Activated B cell treated with CpG ODN at 0.5 μM for 24 hours (primary cell): ENCODE results near the gene GSTT2. TPM values are rescaled to one million over a fixed set of nuclear protein-coding genes. Genes with fewer than 3 reads are reported as not detected.
"Not testable (repeated sequence)": the region's sequence is repeated elsewhere in the genome, so short reads cannot be mapped to it uniquely, and the experiment has no call there.

Experiments used
- ATAC-seq: fragments of 200-7000 bp; cut with Tn5 transposase; one replicate; pipeline ENCODE4 v1.10.0; 2021; ENCODE audit warnings: low read depth, mild to moderate bottlenecking, moderate library complexity
- CTCF ChIA-PET: fragments of 350-600 bp; sonication (Branson Sonifier 250); formaldehyde crosslinking; loops from one replicate; lab custom pipeline; 2021; ENCODE audit warnings: antibody characterized with exemption; lab: Charles Lee
- POLR2A ChIA-PET: fragments of 350-600 bp; sonication (Branson Sonifier 250); formaldehyde crosslinking; loops from one replicate; lab custom pipeline; 2021; ENCODE audit warnings: antibody characterized with exemption; lab: Charles Lee
- DNase-seq: peaks from one replicate; pipeline ENCODE4 v3.0.0; 2022
- H3K27ac Mint-ChIP-seq: one replicate; pipeline ENCODE4 v1.8.0; 2020; ENCODE audit warnings: mixed read lengths
- H3K27me3 Mint-ChIP-seq: one replicate; pipeline ENCODE4 v1.8.0; 2021; ENCODE audit warnings: mixed read lengths
- H3K36me3 Mint-ChIP-seq: one replicate; pipeline ENCODE4 v1.8.0; 2021; ENCODE audit warnings: low read depth, mixed read lengths
- H3K4me1 Mint-ChIP-seq: one replicate; pipeline ENCODE4 v1.8.0; 2021; ENCODE audit warnings: mixed read lengths
- H3K4me3 Mint-ChIP-seq: one replicate; pipeline ENCODE4 v1.8.0; 2020; ENCODE audit warnings: mild to moderate bottlenecking, mixed read lengths
- H3K9me3 Mint-ChIP-seq: one replicate; pipeline ENCODE4 v1.8.0; 2020; ENCODE audit warnings: mixed read lengths
- intact Hi-C: fragments of 100-400 bp; cut with micrococcal nuclease; formaldehyde crosslinking; loops from one replicate; pipeline ENCODE4 v1.15.1; 2024
- total RNA-seq: library from RNA; stranded (reverse); gene quantifications from 2 replicates; pipeline ENCODE4 v1.2.3, GENCODE V29; 2022
- TF ChIP-seq, protein P1 (sequence below): fragments of 200-600 bp; IDR thresholded peaks from one replicate; pipeline ENCODE4 v1.8.0; 2022; ENCODE audit warnings: antibody characterized with exemption, mild to moderate bottlenecking

The GSTT2 gene
- total RNA-seq, 1 donor from 2014 or later = not detected

DNA sequence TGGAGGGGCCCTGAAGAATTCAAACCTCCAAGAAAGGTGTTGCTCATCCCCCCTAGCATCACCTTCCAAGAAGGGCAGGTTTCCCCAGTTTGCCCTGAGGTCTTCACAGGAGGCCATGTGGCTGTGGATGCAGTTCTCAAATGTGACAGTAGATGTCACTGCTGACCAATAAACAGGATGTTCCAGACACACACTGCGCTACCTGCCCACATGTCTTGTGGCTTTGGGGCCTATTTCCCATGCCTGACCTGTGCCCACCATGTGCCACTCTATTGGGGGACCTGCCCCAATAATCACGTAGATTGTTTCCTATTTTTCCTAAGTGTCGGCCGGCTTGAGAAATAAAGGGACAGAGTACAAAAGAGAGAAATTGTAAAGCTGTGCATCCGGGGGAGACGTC lies 4.5 kb downstream of the GSTT2 start:
- TF ChIP-seq, protein P1, sequence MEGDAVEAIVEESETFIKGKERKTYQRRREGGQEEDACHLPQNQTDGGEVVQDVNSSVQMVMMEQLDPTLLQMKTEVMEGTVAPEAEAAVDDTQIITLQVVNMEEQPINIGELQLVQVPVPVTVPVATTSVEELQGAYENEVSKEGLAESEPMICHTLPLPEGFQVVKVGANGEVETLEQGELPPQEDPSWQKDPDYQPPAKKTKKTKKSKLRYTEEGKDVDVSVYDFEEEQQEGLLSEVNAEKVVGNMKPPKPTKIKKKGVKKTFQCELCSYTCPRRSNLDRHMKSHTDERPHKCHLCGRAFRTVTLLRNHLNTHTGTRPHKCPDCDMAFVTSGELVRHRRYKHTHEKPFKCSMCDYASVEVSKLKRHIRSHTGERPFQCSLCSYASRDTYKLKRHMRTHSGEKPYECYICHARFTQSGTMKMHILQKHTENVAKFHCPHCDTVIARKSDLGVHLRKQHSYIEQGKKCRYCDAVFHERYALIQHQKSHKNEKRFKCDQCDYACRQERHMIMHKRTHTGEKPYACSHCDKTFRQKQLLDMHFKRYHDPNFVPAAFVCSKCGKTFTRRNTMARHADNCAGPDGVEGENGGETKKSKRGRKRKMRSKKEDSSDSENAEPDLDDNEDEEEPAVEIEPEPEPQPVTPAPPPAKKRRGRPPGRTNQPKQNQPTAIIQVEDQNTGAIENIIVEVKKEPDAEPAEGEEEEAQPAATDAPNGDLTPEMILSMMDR = no peak
- ChIA-PET POLR2A (no interaction called here), CTCF (no interaction called here)
- H3K36me3 Mint-ChIP-seq = no peaks in the 10 kb centered on the region
- H3K4me3 Mint-ChIP-seq = no peak overlapping the region
- H3K27ac Mint-ChIP-seq = no peak overlapping the region
- H3K27me3 Mint-ChIP-seq = no peaks in the 10 kb centered on the region
- H3K9me3 Mint-ChIP-seq = no peaks in the 10 kb centered on the region
- peak; percentile 91 for ATAC-seq
- no peaks in the 10 kb centered on the region for H3K4me1 Mint-ChIP-seq
- no peak for DNase-seq
- intact Hi-C loops = loop anchor here (5.0 to 10.0 kb wide), 3 partner anchors 190 to 540 kb away; partner anchors contain the start of gene GGT5

DNA sequence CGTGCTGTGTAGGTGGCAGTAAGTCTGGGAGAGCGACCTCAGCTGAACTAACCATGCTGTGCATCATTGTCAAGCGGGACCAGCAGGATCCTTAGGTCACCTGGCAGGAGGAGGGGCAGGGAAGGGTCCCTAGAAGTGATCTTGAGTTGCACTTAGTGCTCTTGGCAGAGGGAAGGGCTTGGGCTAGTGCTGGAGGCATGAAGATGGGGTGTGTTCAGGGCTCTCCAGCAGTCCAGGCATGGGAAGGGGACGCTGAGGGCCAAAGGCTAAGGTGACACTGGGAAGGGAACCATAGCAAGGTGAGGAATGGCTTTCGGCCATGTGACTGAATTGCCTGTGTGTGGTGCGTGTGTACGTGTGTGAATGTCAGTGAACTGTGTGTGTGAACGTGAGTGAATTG lies 6.2 kb downstream of the GSTT2 start:
- H3K4me1 Mint-ChIP-seq, H3K27ac Mint-ChIP-seq, ATAC-seq, CTCF ChIA-PET, H3K4me3 Mint-ChIP-seq, POLR2A ChIA-PET, H3K36me3 Mint-ChIP-seq, H3K9me3 Mint-ChIP-seq, DNase-seq, H3K27me3 Mint-ChIP-seq: not testable (repeated sequence)
- intact Hi-C loops = loop anchor here (5.0 to 10.0 kb wide), 3 partner anchors 189 to 771 kb away; no protein-coding TSS in a partner anchor

DNA sequence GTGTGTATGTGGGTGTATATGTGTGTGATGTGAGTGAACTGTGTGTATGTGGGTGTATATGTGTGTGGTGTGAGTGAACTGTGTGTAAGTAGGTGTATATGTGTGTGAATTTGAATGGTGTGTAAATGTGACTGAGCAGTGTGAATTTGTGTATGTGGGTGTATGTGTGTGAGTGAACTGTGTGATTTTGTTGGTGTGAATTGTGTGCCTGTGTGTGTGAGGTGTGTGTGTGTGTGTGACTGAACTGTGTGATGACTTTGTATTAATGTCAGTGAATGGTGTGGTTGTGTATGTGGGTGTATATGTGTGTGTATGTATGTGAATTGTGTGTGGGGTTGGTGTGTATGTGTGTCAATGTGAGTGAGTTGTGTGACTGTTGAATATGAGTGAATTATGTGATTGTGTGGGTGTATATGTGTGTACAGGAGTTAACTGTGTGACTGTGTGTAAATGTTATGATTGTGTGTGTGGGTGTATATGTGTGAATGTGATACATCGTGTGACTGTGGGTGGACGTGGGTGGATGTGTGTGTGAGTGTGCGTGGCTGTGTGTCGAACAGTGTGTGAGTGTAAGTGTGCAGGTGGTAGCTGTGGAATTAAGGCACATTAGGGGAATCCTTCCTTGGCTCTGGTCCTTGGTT lies 6.7 kb downstream of the GSTT2 start:
- H3K27me3 Mint-ChIP-seq, H3K4me1 Mint-ChIP-seq, DNase-seq, POLR2A ChIA-PET, H3K36me3 Mint-ChIP-seq, H3K9me3 Mint-ChIP-seq, CTCF ChIA-PET, ATAC-seq, H3K4me3 Mint-ChIP-seq, H3K27ac Mint-ChIP-seq: not testable (repeated sequence)
- intact Hi-C loops = loop anchor here (5.0 to 10.0 kb wide), 3 partner anchors 188 to 771 kb away; no protein-coding TSS in a partner anchor

DNA sequence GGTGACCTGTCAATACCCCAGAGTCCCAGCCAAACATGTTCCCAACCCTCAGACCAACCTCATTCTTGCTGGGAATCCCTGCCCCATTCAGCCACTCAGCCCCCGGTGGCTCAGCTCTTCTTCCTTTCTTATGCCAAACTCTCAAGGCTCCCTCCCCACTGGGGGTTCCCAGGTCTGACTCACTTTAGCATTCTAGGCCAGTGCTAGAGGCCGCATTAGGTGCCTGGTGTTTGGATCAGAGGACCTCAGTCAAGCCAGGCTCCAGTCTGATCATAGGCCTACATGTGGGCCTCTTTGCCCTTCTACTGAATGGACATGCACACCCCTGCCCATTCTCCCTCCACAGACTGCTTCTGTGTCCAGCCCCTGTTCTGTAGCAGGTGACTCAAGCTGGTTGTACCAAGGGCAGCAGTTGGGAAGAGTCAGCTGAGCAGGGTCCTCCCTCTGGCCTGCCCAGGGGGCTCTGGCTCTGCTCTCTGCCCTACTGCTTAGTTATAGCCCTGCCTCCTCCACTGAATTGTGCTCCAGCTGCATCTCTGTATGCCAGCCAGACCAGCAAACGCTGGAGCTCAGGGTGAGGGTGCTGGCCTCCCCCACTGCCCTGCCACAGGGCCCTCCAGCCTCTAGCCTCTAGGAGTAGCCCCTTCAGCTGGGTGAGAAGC lies 9.8 kb downstream of the GSTT2 start:
- DNase-seq, H3K27ac Mint-ChIP-seq: not testable (repeated sequence)
- intact Hi-C loops = loop anchor here (5.0 to 10.0 kb wide), 3 partner anchors 185 to 768 kb away; no protein-coding TSS in a partner anchor

DNA sequence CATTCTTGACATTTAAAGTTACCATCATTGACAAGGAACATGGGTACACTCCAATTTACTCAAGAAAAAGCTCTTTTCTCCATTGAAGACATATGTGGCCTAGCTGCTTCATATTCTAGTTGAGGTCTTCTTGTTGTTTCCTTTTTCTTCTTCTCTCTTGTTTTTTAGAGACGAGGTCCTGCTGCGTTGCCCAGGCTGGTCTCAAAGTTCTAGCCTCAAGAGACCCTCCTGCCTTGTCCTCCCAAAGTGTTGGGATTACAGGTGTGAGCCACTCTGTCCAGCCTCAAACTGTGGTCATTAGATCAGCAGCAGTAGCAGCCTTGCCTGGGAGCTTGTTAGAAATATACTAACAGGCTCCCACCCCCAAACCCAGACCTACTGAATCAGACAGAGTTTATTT lies 13.1 kb downstream of the GSTT2 start:
- POLR2A ChIA-PET, ATAC-seq, H3K27me3 Mint-ChIP-seq, H3K4me3 Mint-ChIP-seq, H3K4me1 Mint-ChIP-seq, intact Hi-C loops, DNase-seq, CTCF ChIA-PET, H3K36me3 Mint-ChIP-seq, H3K27ac Mint-ChIP-seq, H3K9me3 Mint-ChIP-seq: not testable (repeated sequence)

More for the DNA sequence above, 9.8 kb downstream of the GSTT2 start:
- H3K36me3 Mint-ChIP-seq, H3K4me3 Mint-ChIP-seq, H3K9me3 Mint-ChIP-seq, H3K4me1 Mint-ChIP-seq, CTCF ChIA-PET, H3K27me3 Mint-ChIP-seq, ATAC-seq, POLR2A ChIA-PET: not testable (repeated sequence)

DNA sequence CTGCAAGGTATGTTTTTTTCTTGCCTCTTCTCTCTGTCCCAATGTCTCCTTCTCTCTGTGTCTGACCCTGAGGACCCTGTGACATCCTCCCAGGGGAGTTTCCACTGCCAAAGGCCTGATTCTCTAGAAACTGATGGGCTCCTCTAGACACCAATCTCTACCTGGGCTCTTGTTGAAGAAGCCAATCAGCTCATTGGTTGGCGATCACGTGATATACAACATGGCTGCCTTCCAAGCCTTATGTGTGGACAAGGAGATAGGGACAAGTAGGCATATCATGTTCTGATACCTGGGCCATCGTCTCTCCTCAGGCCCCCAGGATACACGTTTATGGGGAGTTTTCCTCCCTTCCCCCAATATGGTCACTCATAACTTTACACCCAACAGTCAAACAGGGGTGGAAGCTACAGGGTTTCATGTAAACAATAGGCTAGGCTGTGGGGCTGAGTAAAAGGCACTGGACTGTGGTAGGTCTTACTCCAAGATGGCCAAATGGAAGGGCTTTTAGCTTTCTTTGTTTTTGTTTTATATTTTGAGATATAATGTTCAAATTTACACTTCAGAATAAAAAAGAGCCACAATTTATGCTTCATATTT lies 13.7 kb downstream of the GSTT2 start:
- H3K27ac Mint-ChIP-seq, intact Hi-C loops, H3K27me3 Mint-ChIP-seq, H3K4me3 Mint-ChIP-seq, ATAC-seq, H3K9me3 Mint-ChIP-seq, POLR2A ChIA-PET, DNase-seq, CTCF ChIA-PET, H3K36me3 Mint-ChIP-seq, H3K4me1 Mint-ChIP-seq: not testable (repeated sequence)

DNA sequence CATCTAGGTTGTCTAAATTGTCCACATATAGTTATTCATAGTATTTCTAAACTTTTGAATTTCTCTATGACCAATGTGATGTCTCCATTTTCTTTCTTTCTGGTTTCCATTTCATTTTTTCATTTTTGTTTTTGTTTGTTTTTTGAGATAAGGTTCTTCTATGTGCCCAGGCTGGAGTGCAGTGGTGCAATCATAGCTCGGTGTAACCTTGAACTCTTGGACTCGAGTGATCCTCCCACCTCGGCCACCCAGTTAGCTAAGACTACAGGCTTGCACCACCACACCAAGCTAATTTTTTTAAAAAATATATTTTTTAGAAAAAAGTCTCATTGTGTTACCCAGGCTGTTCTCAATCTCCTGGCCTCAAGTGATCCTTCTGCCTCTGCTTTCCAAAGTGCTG lies 17.2 kb downstream of the GSTT2 start:
- POLR2A ChIA-PET = no interaction called here

DNA sequence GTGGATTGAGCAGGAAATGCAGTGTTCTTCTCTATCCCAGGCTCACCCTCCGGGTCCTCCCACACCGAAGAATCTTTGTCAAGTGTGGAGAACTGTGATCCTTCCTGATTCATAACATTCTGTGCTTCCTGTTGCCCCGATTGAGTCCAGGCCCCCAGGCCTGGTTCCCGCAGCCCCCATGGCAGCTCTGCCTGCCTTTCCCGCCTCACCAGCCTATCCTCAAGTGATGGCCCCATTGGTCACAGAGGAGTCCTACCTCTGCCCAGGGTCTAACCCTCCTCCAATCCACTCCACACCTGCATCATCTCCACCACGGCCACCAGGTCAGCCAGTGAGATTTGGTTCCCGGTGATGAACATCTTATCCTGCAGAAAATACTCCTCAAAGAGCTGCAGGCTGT lies 19.8 kb downstream of the GSTT2 start:
- H3K27ac Mint-ChIP-seq, H3K27me3 Mint-ChIP-seq, CTCF ChIA-PET, H3K4me1 Mint-ChIP-seq, H3K9me3 Mint-ChIP-seq, intact Hi-C loops, H3K36me3 Mint-ChIP-seq, ATAC-seq, DNase-seq, H3K4me3 Mint-ChIP-seq: not testable (repeated sequence)
- POLR2A ChIA-PET = interaction anchor here (0.6 kb wide), 1 partner anchor 17 kb away, joined by 8 read pairs; no protein-coding TSS in a partner anchor

More for the DNA sequence above, 17.2 kb downstream of the GSTT2 start:
- no peaks in the 10 kb centered on the region for H3K9me3 Mint-ChIP-seq
- CTCF ChIA-PET = interaction anchor here (0.6 kb wide), 1 partner anchor 231 kb away, joined by 5 read pairs; no protein-coding TSS in a partner anchor
- no peaks in the 10 kb centered on the region for H3K36me3 Mint-ChIP-seq
- H3K4me1 Mint-ChIP-seq = peaks cover 4% of the 10 kb centered on the region
- intact Hi-C loops = no loop called here
- H3K27me3 Mint-ChIP-seq = no peaks in the 10 kb centered on the region
- DNase-seq (no peak), ATAC-seq (no peak)
- TF ChIP-seq, protein P1 = no peak
- H3K4me3 Mint-ChIP-seq = no peak overlapping the region
- no peak overlapping the region for H3K27ac Mint-ChIP-seq
